Sigmoid colon (tissue), 4 donors: ENCODE data around the gene CADM2.

ENCODE experiments used
- EP300 ChIP-seq, 4 donors: sonication (generic); formaldehyde crosslinking; IDR thresholded peaks; one replicate each; pipeline ENCODE4 v1.6.1; 2017; ENCODE audit warnings: antibody characterized with exemption in 4 of 4
- POLR2A ChIP-seq, 2 donors: fragments of 450-650 bp; IDR thresholded peaks; one replicate each; pipeline ENCODE4 v1.6.1; 2016; ENCODE audit warnings: antibody characterized with exemption in 2 of 2, mild to moderate bottlenecking in 2 of 2, moderate library complexity in 2 of 2
- POLR2AphosphoS5 ChIP-seq, 4 donors: sonication (generic); formaldehyde crosslinking; IDR thresholded peaks; one replicate each; pipeline ENCODE4 v1.6.1; 2017; ENCODE audit warnings: antibody characterized with exemption in 4 of 4
- TF ChIP-seq, protein P1 (sequence below), 4 experiments: fragments of 450-650 bp in 3 of 4; fragments of 200-600 bp in 1 of 4; IDR thresholded peaks; one replicate each; pipeline ENCODE4 v1.5.1; 2016 to 2019; ENCODE audit warnings: antibody characterized with exemption in 4 of 4, mild to moderate bottlenecking in 3 of 4, moderate library complexity in 2 of 4

DNA sequence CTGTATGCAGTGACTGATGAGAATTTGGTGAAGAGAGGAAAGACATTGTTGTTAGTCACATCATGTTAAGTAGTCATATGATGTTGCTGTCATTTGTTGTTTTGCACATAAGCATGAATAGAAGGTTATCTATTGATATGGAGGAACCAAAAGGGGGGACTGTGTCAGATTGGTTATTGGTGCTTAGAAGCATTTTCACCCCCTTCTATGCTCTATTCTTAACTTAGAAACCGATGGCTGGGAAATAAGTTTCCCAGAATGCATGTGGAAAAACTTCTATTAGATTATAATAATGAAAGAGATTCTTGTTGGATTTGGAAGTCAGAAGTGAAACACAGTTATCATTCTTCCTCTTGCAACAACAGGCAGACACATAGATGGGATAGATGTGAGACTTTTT lies 33.2 kb upstream of the CADM2 start:
- TF ChIP-seq, protein P1, sequence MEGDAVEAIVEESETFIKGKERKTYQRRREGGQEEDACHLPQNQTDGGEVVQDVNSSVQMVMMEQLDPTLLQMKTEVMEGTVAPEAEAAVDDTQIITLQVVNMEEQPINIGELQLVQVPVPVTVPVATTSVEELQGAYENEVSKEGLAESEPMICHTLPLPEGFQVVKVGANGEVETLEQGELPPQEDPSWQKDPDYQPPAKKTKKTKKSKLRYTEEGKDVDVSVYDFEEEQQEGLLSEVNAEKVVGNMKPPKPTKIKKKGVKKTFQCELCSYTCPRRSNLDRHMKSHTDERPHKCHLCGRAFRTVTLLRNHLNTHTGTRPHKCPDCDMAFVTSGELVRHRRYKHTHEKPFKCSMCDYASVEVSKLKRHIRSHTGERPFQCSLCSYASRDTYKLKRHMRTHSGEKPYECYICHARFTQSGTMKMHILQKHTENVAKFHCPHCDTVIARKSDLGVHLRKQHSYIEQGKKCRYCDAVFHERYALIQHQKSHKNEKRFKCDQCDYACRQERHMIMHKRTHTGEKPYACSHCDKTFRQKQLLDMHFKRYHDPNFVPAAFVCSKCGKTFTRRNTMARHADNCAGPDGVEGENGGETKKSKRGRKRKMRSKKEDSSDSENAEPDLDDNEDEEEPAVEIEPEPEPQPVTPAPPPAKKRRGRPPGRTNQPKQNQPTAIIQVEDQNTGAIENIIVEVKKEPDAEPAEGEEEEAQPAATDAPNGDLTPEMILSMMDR (IDR thresholded peaks at IDR 0.05) = no peak
- TF ChIP-seq EP300 (IDR thresholded peaks at IDR 0.05) (no peak), POLR2AphosphoS5 (IDR thresholded peaks at IDR 0.05) (no peak), POLR2A (IDR thresholded peaks at IDR 0.05) (no peak)
